Colonic mucosa (tissue), 4 donors: ENCODE measurements around the gene NDUFS1. TPM values are rescaled to one million over a fixed set of nuclear protein-coding genes. Genes with fewer than 3 reads are reported as not detected.
"Not testable (repeated sequence)": the region's sequence is repeated elsewhere in the genome, so short reads cannot be mapped to it uniquely, and the experiment has no call there.

Experiments used
- DNase-seq: peaks from one replicate; pipeline ENCODE4 v3.0.0-alpha.2; 2020
- H3K27ac ChIP-seq: fragments of 200-600 bp; one replicate; pipeline ENCODE4 v1.8.0; 2021
- H3K27me3 ChIP-seq: fragments of 200-600 bp; one replicate; pipeline ENCODE4 v1.8.0; 2021
- H3K36me3 ChIP-seq: fragments of 200-600 bp; one replicate; pipeline ENCODE4 v1.8.0; 2021
- H3K4me1 ChIP-seq: fragments of 200-600 bp; one replicate; pipeline ENCODE4 v1.8.0; 2021; ENCODE audit warnings: mild to moderate bottlenecking
- H3K4me3 ChIP-seq: fragments of 200-600 bp; one replicate; pipeline ENCODE4 v1.8.0; 2021
- H3K9ac ChIP-seq, 2 donors: one replicate each; pipeline ENCODE4 v1.7.0; 2013; ENCODE audit warnings: control low read depth in 2 of 2, low read depth in 2 of 2, low read length in 2 of 2
- H3K9me3 ChIP-seq: fragments of 200-600 bp; one replicate; pipeline ENCODE4 v1.8.0; 2021
- CTCF ChIP-seq: fragments of 200-600 bp; IDR thresholded peaks from one replicate; pipeline ENCODE4 v1.8.0; 2022; ENCODE audit warnings: antibody characterized with exemption, mild to moderate bottlenecking
- intact Hi-C: fragments of 100-400 bp; cut with DNase I; formaldehyde crosslinking; loops from one replicate; pipeline ENCODE4 v1.14.1; 2022
- total RNA-seq, 2 donors: library from RNA; stranded (reverse); fragmentation: NEBNext Ultra II Directional in 1 of 2; extraction: Animal tissue kit (Norgen Biotek cat#: 25700) in 1 of 2; gene quantifications; one replicate each; pipeline ENCODE4 v1.2.1, GENCODE V29; 2021
- donor health status: healthy.
- donor health status: DM: no; HTN: no; CAD: no.
- donor health status: DM: no; HTN: no; CAD: no.

NDUFS1 gene
- total RNA-seq, 2 donors from 2014 or later = 143 to 200 TPM

DNA sequence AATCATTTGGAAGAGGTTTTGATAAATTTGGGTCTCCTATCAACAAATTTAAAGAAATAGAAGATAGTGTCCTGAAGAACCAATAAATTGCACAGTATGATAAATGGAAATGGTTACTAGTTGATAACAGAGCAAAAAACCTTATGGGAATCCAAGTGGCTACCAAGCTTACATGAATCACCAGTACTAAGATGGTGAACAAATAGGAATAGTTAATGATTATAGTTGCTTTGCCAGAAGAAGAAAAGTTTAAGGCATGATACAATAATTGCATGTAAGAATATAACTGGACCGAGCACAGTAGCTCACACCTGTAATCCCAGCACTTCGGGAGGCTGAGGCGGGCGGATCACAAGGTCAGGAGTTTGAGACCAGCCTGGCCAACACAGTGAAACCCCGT lies 53.7 kb downstream of the NDUFS1 start:
- Histone ChIP-seq H3K9me3 (no peaks in the 10 kb centered on the region), H3K4me1 (no peaks in the 10 kb centered on the region), H3K9ac (no peak overlapping the region), H3K36me3 (no peaks in the 10 kb centered on the region), H3K27me3 (no peaks in the 10 kb centered on the region), H3K4me3 (no peak overlapping the region), H3K27ac (no peak overlapping the region)
- TF ChIP-seq CTCF = no peak
- DNase-seq = no peak
- intact Hi-C loops = no loop called here

DNA sequence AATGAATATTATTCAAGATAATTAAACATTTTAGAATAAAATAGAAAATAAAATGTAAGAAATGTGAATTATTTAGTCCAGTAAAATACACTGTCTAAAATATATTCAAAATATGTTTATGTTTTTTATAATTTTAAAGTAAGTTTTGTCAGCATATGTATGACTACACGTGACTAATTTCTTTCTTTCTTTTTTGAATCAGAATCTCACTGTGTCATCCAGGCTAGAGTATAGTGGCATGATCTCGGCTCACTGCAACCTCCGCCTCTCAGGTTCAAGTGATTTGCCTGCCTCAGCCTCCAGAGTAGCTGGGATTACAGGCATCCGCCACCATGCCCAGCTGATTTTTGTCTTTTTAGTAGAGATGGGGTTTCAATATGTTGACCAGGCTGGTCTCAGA lies 54.2 kb downstream of the NDUFS1 start:
- intact Hi-C loops = no loop called here
- H3K27me3 ChIP-seq = no peaks in the 10 kb centered on the region
- no peak for TF ChIP-seq CTCF

DNA sequence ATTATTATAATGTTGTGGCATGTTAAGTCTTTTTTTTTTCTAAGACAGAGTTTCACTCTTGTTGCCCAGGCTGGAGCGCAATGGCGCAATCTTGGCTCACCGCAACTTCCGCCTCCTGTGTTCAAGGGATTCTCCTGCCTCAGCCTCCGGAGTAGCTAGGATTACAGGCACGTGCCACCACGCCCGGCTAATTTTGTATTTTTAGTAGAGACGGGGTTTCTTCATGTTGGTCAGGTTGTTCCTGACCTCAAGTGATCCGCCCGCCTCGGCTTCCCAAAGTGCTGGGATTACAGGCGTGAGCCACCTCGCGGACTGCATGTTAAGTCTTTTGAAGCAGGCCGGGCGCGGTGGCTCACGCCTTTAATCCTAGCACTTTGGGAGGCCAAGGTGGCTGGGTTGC lies 60.4 kb downstream of the NDUFS1 start:
- H3K27me3 ChIP-seq, H3K36me3 ChIP-seq, DNase-seq, H3K9ac ChIP-seq, intact Hi-C loops, H3K9me3 ChIP-seq, H3K27ac ChIP-seq, H3K4me1 ChIP-seq, H3K4me3 ChIP-seq: not testable (repeated sequence)

More for the DNA sequence above, 54.2 kb downstream of the NDUFS1 start:
- no peak overlapping the region for H3K27ac ChIP-seq
- no peak overlapping the region for H3K9ac ChIP-seq
- H3K9me3 ChIP-seq = no peaks in the 10 kb centered on the region
- no peaks in the 10 kb centered on the region for H3K4me1 ChIP-seq
- H3K36me3 ChIP-seq = no peaks in the 10 kb centered on the region
- no peak overlapping the region for H3K4me3 ChIP-seq
- DNase-seq = no peak

DNA sequence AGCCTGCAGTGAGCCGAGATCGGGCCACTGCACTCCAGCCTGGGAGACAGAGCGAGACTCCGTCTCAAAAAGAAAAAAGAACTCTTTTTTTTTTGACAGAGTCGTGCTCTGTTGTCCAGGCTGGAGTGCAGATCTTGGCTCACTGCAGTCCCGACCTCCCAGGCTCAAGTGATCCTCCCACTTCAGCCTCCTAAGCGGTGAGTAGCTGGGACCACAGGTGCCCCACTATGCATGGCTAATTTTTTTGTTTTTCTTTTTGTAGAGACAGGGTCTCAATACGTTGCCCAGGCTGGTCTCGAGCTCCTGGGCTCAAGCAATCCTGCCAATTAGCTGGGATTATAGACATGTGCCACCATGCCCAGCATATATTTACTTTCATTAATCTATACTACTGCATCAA lies 60.8 kb downstream of the NDUFS1 start:
- Histone ChIP-seq H3K27me3 (no peaks in the 10 kb centered on the region), H3K9ac (no peak overlapping the region), H3K4me1 (no peaks in the 10 kb centered on the region), H3K36me3 (no peaks in the 10 kb centered on the region), H3K9me3 (no peaks in the 10 kb centered on the region), H3K4me3 (no peak overlapping the region), H3K27ac (no peak overlapping the region)
- TF ChIP-seq CTCF = no peak
- no peak for DNase-seq
- intact Hi-C loops = no loop called here

GRCh38 chr2:206096876-206097275 lies 62.4 kb downstream of the NDUFS1 start:
- no peaks in the 10 kb centered on the region for H3K27me3 ChIP-seq
- no peaks in the 10 kb centered on the region for H3K9me3 ChIP-seq
- H3K9ac ChIP-seq = no peak overlapping the region
- H3K36me3 ChIP-seq = no peaks in the 10 kb centered on the region
- no peak overlapping the region for H3K27ac ChIP-seq
- no peak for TF ChIP-seq CTCF
- H3K4me1 ChIP-seq = no peaks in the 10 kb centered on the region
- intact Hi-C loops = no loop called here
- DNase-seq = no peak
- no peak overlapping the region for H3K4me3 ChIP-seq

DNA sequence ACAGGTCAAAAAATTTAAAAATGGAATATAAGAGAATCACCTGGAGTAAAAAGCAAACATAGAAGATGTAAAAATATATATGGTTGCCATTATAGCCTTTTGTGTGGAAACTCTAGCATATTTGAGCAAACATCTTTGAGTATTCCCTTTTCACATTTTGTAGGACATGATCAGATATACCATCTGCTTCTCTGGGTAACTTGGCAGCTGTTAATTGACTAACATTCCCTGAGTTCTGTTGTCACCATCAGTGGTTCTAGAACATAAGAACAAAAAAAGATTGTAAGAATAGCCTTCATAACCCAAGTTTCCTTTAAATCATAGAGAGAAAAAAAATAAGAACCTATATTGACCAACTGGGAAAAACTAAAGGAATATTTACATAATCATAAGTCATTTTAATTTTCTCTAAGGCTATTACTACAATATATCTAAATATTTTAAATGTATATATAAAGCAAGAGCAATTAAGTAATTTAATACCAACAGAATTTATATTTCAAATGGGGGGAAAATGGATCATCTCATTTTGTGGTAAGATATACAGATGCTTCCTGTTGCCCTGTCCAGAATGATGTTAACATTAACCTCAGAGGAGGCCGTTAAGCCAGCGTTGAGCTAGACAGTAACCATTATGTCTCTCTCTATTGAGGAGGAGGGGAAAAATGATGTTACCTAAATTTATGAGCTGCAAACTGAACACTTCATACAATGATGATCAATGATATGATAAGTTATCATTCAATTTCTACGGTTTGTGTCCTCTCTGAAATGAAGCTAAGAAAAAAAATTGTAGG lies 63.5 kb downstream of the NDUFS1 start:
- no peak overlapping the region for H3K4me3 ChIP-seq
- H3K9ac ChIP-seq = no peak overlapping the region
- no peaks in the 10 kb centered on the region for H3K4me1 ChIP-seq
- no peaks in the 10 kb centered on the region for H3K9me3 ChIP-seq
- DNase-seq = no peak
- no peaks in the 10 kb centered on the region for H3K27me3 ChIP-seq
- no peak for TF ChIP-seq CTCF
- intact Hi-C loops = no loop called here
- H3K27ac ChIP-seq = no peak overlapping the region
- no peaks in the 10 kb centered on the region for H3K36me3 ChIP-seq
